AG08395 (cell line): ENCODE measurements around the gene PADI4.

ENCODE experiments used
- DNase-seq: peaks from one replicate; pipeline ENCODE4 v3.0.0; 2012; ENCODE audit warnings: mixed read lengths, low spot score

The PADI4 gene

GRCh38 chr1:17307946-17308345 lies at the start of gene PADI4:
Gene PADI4, plus strand, starts transcription at chr1:17308197. Its CDS starts 26 bp downstream, at chr1:17308223.
- DNase-seq: no peak

GRCh38 chr1:17258758-17259130 lies 49.3 kb upstream of the PADI4 start:
- DNase-seq: no peak

GRCh38 chr1:17259233-17259873 lies 48.6 kb upstream of the PADI4 start:
- DNase-seq: no peak

- no peak for DNase-seq
Measured at GRCh38 chr1:17260264-17260663, 47.7 kb upstream of the PADI4 start.

GRCh38 chr1:17260738-17261137 lies 47.3 kb upstream of the PADI4 start:
- no peak for DNase-seq

- no peak for DNase-seq
Measured at GRCh38 chr1:17263936-17264335, 44.1 kb upstream of the PADI4 start.

- no peak for DNase-seq
Measured at GRCh38 chr1:17264470-17264869, 43.5 kb upstream of the PADI4 start.

GRCh38 chr1:17265162-17265561 lies 42.8 kb upstream of the PADI4 start:
- DNase-seq: peak; percentile 46

- no peak for DNase-seq
Measured at GRCh38 chr1:17265950-17266349, 42.0 kb upstream of the PADI4 start.

GRCh38 chr1:17270891-17271765 lies 36.9 kb upstream of the PADI4 start:
- DNase-seq: no peak

- DNase-seq: no peak
Measured at GRCh38 chr1:17272066-17272465, 35.9 kb upstream of the PADI4 start.

GRCh38 chr1:17272646-17273045 lies 35.4 kb upstream of the PADI4 start:
- DNase-seq: no peak

- no peak for DNase-seq
Measured at GRCh38 chr1:17273096-17273495, 34.9 kb upstream of the PADI4 start.

- peak; percentile 65 for DNase-seq
Measured at GRCh38 chr1:17274186-17275170, 33.5 kb upstream of the PADI4 start.

GRCh38 chr1:17276568-17276967 lies 31.4 kb upstream of the PADI4 start:
- peak; percentile 62 for DNase-seq

- DNase-seq: no peak
Measured at GRCh38 chr1:17277511-17278159, 30.4 kb upstream of the PADI4 start.

- DNase-seq: no peak
Measured at GRCh38 chr1:17278996-17279830, 28.8 kb upstream of the PADI4 start.

- no peak for DNase-seq
Measured at GRCh38 chr1:17280436-17280835, 27.6 kb upstream of the PADI4 start.

- no peak for DNase-seq
Measured at GRCh38 chr1:17280894-17281293, 27.1 kb upstream of the PADI4 start.

- no peak for DNase-seq
Measured at GRCh38 chr1:17281775-17282181, 26.2 kb upstream of the PADI4 start.

- no peak for DNase-seq
Measured at GRCh38 chr1:17282836-17283235, 25.2 kb upstream of the PADI4 start.
